Type B pancreatic cell (in vitro differentiated cells): ENCODE measurements around the gene ADRM1. TPM values are rescaled to one million over a fixed set of nuclear protein-coding genes. Genes with fewer than 3 reads are reported as not detected.

Experiments used
- DNase-seq: peaks from one replicate; pipeline ENCODE4 v3.0.0; 2021; ENCODE audit warnings: mixed read lengths; ENCODE audit not compliant: unreplicated experiment; ENCODE audit errors: extremely low spot score
- H3K27ac Mint-ChIP-seq: 2 replicates; pipeline ENCODE4 v1.8.0; 2021; ENCODE audit warnings: mild to moderate bottlenecking, mixed read lengths
- H3K27me3 Mint-ChIP-seq: 2 replicates; pipeline ENCODE4 v1.8.0; 2021; ENCODE audit warnings: mixed read lengths
- H3K36me3 Mint-ChIP-seq: 2 replicates; pipeline ENCODE4 v1.8.0; 2021; ENCODE audit warnings: mixed read lengths
- H3K4me1 Mint-ChIP-seq: one replicate; pipeline ENCODE4 v1.8.0; 2021; ENCODE audit warnings: mixed read lengths; ENCODE audit not compliant: unreplicated experiment
- H3K4me3 Mint-ChIP-seq: 2 replicates; pipeline ENCODE4 v1.8.0; 2021; ENCODE audit warnings: mild to moderate bottlenecking, mixed read lengths
- H3K9me3 Mint-ChIP-seq: 2 replicates; pipeline ENCODE4 v1.8.0; 2021; ENCODE audit warnings: mixed read lengths
- CTCF ChIP-seq: fragments of 200-600 bp; sonication (generic); conservative IDR thresholded peaks from 2 replicates; pipeline ENCODE4 v1.5.0; 2021; ENCODE audit warnings: antibody characterized with exemption, mild to moderate bottlenecking
- total RNA-seq: library from RNA; stranded (reverse); gene quantifications from 2 replicates; pipeline ENCODE4 v1.2.1, GENCODE V29; 2021; ENCODE audit warnings: low replicate concordance

Gene ADRM1
- total RNA-seq, 1 donor from 2014 or later = 67.2 TPM

- H3K9me3 Mint-ChIP-seq = no peaks in the 10 kb centered on the region
- no peak for DNase-seq
- H3K36me3 Mint-ChIP-seq = peaks cover 7% of the 10 kb centered on the region
- TF ChIP-seq CTCF = no peak
- H3K4me1 Mint-ChIP-seq = no peaks in the 10 kb centered on the region
- no peaks in the 10 kb centered on the region for H3K27me3 Mint-ChIP-seq
- H3K4me3 Mint-ChIP-seq = no peak overlapping the region
- no peak overlapping the region for H3K27ac Mint-ChIP-seq
Observed at GRCh38 chr20:62280303-62280702, 22.5 kb upstream of the ADRM1 start.

GRCh38 chr20:62281161-62281933 is 21.4 kb upstream of the ADRM1 start:
- Mint-ChIP-seq H3K4me1 (no peaks in the 10 kb centered on the region), H3K36me3 (peaks cover 7% of the 10 kb centered on the region), H3K27me3 (no peaks in the 10 kb centered on the region), H3K4me3 (no peak overlapping the region), H3K27ac (no peak overlapping the region), H3K9me3 (no peaks in the 10 kb centered on the region)
- TF ChIP-seq CTCF = no peak
- no peak for DNase-seq

- no peaks in the 10 kb centered on the region for H3K27me3 Mint-ChIP-seq
- H3K36me3 Mint-ChIP-seq = peaks cover 7% of the 10 kb centered on the region
- H3K9me3 Mint-ChIP-seq = no peaks in the 10 kb centered on the region
- H3K27ac Mint-ChIP-seq = no peak overlapping the region
- no peak overlapping the region for H3K4me3 Mint-ChIP-seq
- TF ChIP-seq CTCF = no peak
- H3K4me1 Mint-ChIP-seq = no peaks in the 10 kb centered on the region
- no peak for DNase-seq
Observed at GRCh38 chr20:62282103-62282502, 20.7 kb upstream of the ADRM1 start.

GRCh38 chr20:62282877-62283503 is 19.8 kb upstream of the ADRM1 start:
- Mint-ChIP-seq H3K27me3 (no peaks in the 10 kb centered on the region), H3K27ac (no peak overlapping the region), H3K36me3 (peaks cover 7% of the 10 kb centered on the region), H3K4me1 (no peaks in the 10 kb centered on the region), H3K4me3 (no peak overlapping the region), H3K9me3 (no peaks in the 10 kb centered on the region)
- no peak for DNase-seq
- TF ChIP-seq CTCF = no peak

DNA sequence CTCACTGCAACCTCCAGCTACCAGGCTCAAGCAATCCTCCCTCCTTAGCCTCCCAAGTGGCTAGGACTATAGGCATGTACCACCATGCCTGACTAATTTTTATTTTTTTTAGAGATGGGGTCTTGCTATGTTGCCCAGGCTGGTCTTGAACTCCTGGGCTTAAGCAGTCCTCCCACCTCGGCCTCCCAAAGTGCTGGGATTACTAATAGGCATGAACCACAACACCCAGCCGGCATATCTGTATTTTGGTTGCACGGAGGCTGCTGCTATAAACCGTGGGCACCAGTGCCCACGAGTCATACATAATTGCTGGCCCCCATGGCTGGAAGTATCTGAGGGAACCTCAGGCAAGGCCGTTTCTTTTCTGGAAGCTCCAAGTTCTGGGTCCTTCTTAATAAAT is 18.3 kb upstream of the ADRM1 start:
- Mint-ChIP-seq H3K27ac (no peak overlapping the region), H3K27me3 (no peaks in the 10 kb centered on the region), H3K4me3 (no peak overlapping the region), H3K4me1 (no peaks in the 10 kb centered on the region), H3K36me3 (peaks cover 7% of the 10 kb centered on the region), H3K9me3 (no peaks in the 10 kb centered on the region)
- DNase-seq = no peak
- TF ChIP-seq CTCF = no peak
